WTC11 (cell line): ENCODE measurements around the gene TBC1D24. TPM values are rescaled to one million over a fixed set of nuclear protein-coding genes. Genes with fewer than 3 reads are reported as not detected.

Experiments used
- ATAC-seq: fragments of 200-7000 bp; cut with Tn5 transposase; 2 replicates; pipeline ENCODE4 v1.10.0; 2021; ENCODE audit warnings: mild to moderate bottlenecking, moderate library complexity
- CTCF ChIA-PET: fragments of 300-600 bp; sonication (Branson Sonifier 250); formaldehyde crosslinking; loops from one replicate; lab custom pipeline; 2021; ENCODE audit warnings: antibody characterized with exemption; lab: Charles Lee
- POLR2A ChIA-PET: fragments of 350-600 bp; sonication (Branson Sonifier 250); formaldehyde crosslinking; loops from one replicate; lab custom pipeline; 2021; ENCODE audit warnings: antibody characterized with exemption; lab: Charles Lee
- DNase-seq: peaks from one replicate; pipeline ENCODE4 v3.0.0; 2021; ENCODE audit warnings: low spot score
- H3K27ac Mint-ChIP-seq: 2 replicates; pipeline ENCODE4 v1.8.0; 2021; ENCODE audit warnings: mixed read lengths
- H3K27me3 Mint-ChIP-seq: 2 replicates; pipeline ENCODE4 v1.8.0; 2021; ENCODE audit warnings: low read depth, mild to moderate bottlenecking, moderate library complexity, mixed read lengths
- H3K36me3 Mint-ChIP-seq: 2 replicates; pipeline ENCODE4 v1.8.0; 2021; ENCODE audit warnings: mixed read lengths
- H3K4me1 Mint-ChIP-seq: 2 replicates; pipeline ENCODE4 v1.8.0; 2022; ENCODE audit warnings: mixed read lengths
- H3K4me3 Mint-ChIP-seq: 2 replicates; pipeline ENCODE4 v1.8.0; 2021; ENCODE audit warnings: mild to moderate bottlenecking, moderate library complexity, mixed read lengths
- H3K9me3 Mint-ChIP-seq: 2 replicates; pipeline ENCODE4 v1.8.0; 2021; ENCODE audit warnings: mixed read lengths
- E2F4 ChIP-seq: sonication (generic); formaldehyde crosslinking; IDR thresholded peaks from 2 replicates; pipeline ENCODE4 v1.8.1; 2022; ENCODE audit warnings: low read depth, mild to moderate bottlenecking, moderate library complexity, missing genetic modification reagents, borderline replicate concordance
- EMX1 ChIP-seq: fragments of 250-450 bp; sonication (Bioruptor Pico); IDR thresholded peaks from 2 replicates; pipeline ENCODE4 v1.8.0; 2021; ENCODE audit warnings: mild to moderate bottlenecking
- ETV6 ChIP-seq: sonication (generic); formaldehyde crosslinking; IDR thresholded peaks from 2 replicates; pipeline ENCODE4 v1.8.1; 2022; ENCODE audit warnings: mild to moderate bottlenecking, missing genetic modification reagents
- FOXJ3 ChIP-seq: sonication (generic); formaldehyde crosslinking; IDR thresholded peaks from 2 replicates; pipeline ENCODE4 v1.9.0; 2021; ENCODE audit warnings: missing genetic modification reagents, mild to moderate bottlenecking, borderline replicate concordance
- GTF2I ChIP-seq: fragments of 250-450 bp; sonication (Bioruptor Pico); conservative IDR thresholded peaks from 2 replicates; pipeline ENCODE4 v1.4.0; 2021; ENCODE audit warnings: mild to moderate bottlenecking
- MXD4 ChIP-seq: fragments of 250-450 bp; sonication (Bioruptor Pico); IDR thresholded peaks from 2 replicates; pipeline ENCODE4 v1.8.0; 2021; ENCODE audit warnings: mild to moderate bottlenecking, moderate library complexity, borderline replicate concordance
- MYBL2 ChIP-seq: sonication (generic); formaldehyde crosslinking; IDR thresholded peaks from 2 replicates; pipeline ENCODE4 v1.8.1; 2023; ENCODE audit warnings: mild to moderate bottlenecking, moderate library complexity, missing genetic modification reagents
- OVOL2 ChIP-seq: fragments of 250-450 bp; sonication (Bioruptor Pico); IDR thresholded peaks from 2 replicates; pipeline ENCODE4 v1.9.0; 2021; ENCODE audit warnings: mild to moderate bottlenecking, borderline replicate concordance
- RELA ChIP-seq: sonication (generic); formaldehyde crosslinking; IDR thresholded peaks from 2 replicates; pipeline ENCODE4 v1.8.1; 2022; ENCODE audit warnings: missing genetic modification reagents, mild to moderate bottlenecking, borderline replicate concordance
- RORB ChIP-seq: fragments of 250-450 bp; sonication (Bioruptor Pico); IDR thresholded peaks from 2 replicates; pipeline ENCODE4 v1.9.0; 2021; ENCODE audit warnings: mild to moderate bottlenecking
- SMAD3 ChIP-seq: sonication (generic); formaldehyde crosslinking; IDR thresholded peaks from 2 replicates; pipeline ENCODE4 v1.8.0; 2022; ENCODE audit warnings: missing genetic modification reagents, mild to moderate bottlenecking, borderline replicate concordance
- SMAD4 ChIP-seq: sonication (generic); formaldehyde crosslinking; IDR thresholded peaks from 2 replicates; pipeline ENCODE4 v1.8.0; 2022; ENCODE audit warnings: mild to moderate bottlenecking, missing genetic modification reagents
- SOX15 ChIP-seq: fragments of 250-450 bp; sonication (Bioruptor Pico); IDR thresholded peaks from 2 replicates; pipeline ENCODE4 v1.9.0; 2021; ENCODE audit warnings: mild to moderate bottlenecking
- TCF7 ChIP-seq: sonication (generic); formaldehyde crosslinking; IDR thresholded peaks from 2 replicates; pipeline ENCODE4 v1.8.0; 2022; ENCODE audit warnings: mild to moderate bottlenecking, low read depth, missing genetic modification reagents, moderate library complexity
- TEAD4 ChIP-seq: sonication (generic); formaldehyde crosslinking; IDR thresholded peaks from 2 replicates; pipeline ENCODE4 v1.8.0; 2022; ENCODE audit warnings: mild to moderate bottlenecking, missing genetic modification reagents
- ZNF317 ChIP-seq: sonication (generic); formaldehyde crosslinking; IDR thresholded peaks from 2 replicates; pipeline ENCODE4 v1.8.1; 2023; ENCODE audit warnings: low read depth, mild to moderate bottlenecking, moderate library complexity, missing genetic modification reagents, borderline replicate concordance
- ZNF425 ChIP-seq: fragments of 250-450 bp; sonication (Bioruptor Pico); conservative IDR thresholded peaks from 2 replicates; pipeline ENCODE4 v1.9.0; 2021; ENCODE audit warnings: mild to moderate bottlenecking
- ZNF532 ChIP-seq: fragments of 250-450 bp; sonication (Bioruptor Pico); IDR thresholded peaks from 2 replicates; pipeline ENCODE4 v1.9.0; 2021; ENCODE audit warnings: mild to moderate bottlenecking, borderline replicate concordance
- ZSCAN18 ChIP-seq: fragments of 250-450 bp; sonication (Bioruptor Pico); IDR thresholded peaks from 2 replicates; pipeline ENCODE4 v2.1.2; 2022; ENCODE audit warnings: mild to moderate bottlenecking, moderate library complexity
- total RNA-seq: library from RNA; stranded (reverse); gene quantifications from 3 replicates; pipeline ENCODE4 v1.2.3, GENCODE V29; 2021
- TF ChIP-seq, protein P1 (sequence below): sonication (generic); formaldehyde crosslinking; IDR thresholded peaks from 2 replicates; pipeline ENCODE4 v1.8.1; 2023; ENCODE audit warnings: mild to moderate bottlenecking, missing genetic modification reagents
- TF ChIP-seq, protein P2 (sequence below): sonication (generic); formaldehyde crosslinking; IDR thresholded peaks from 2 replicates; pipeline ENCODE4 v1.8.1; 2022; ENCODE audit warnings: mild to moderate bottlenecking, missing genetic modification reagents, moderate library complexity, borderline replicate concordance

Gene TBC1D24
- total RNA-seq, 1 experiment from 2014 or later: 21.0 TPM

DNA sequence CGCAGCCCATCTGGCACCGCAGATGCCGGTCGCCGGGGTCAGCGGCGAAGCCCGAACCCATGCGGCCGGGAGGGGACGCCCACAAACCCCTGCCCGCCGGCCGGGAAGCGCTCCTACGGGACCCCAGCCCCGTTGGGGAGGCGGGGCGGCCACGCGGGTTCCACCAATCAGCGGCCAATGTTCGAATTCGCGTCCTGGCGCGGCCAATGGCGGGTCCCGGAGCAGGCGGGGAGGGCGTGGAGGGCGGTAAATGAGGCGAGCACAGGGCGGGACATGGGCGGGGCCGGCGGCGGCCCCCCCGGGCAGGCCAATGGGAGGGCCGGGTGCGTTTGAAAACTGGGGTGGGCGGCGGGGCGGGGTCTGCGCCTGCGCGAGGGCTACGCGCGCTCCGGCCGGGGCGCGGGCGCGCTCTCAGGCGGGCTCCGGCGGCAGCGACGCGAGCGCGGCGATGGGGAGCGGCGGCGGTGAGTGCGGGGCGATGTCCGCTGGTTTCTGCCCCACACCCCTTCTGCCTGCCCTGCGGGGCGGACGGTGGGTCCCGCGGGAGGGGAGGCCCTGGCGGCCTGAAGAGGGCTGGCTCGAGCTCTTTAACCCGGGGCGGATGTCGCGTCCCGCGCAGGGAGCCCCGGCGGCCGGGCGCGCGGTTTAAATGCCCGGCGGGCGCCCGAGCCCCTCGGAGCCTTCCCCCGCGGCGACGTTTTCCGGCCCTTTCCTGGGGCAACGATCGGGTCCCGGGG is 45.7 kb upstream of the TBC1D24 start, which contains the start of gene CCNF (continued):
- TF ChIP-seq, protein P1, sequence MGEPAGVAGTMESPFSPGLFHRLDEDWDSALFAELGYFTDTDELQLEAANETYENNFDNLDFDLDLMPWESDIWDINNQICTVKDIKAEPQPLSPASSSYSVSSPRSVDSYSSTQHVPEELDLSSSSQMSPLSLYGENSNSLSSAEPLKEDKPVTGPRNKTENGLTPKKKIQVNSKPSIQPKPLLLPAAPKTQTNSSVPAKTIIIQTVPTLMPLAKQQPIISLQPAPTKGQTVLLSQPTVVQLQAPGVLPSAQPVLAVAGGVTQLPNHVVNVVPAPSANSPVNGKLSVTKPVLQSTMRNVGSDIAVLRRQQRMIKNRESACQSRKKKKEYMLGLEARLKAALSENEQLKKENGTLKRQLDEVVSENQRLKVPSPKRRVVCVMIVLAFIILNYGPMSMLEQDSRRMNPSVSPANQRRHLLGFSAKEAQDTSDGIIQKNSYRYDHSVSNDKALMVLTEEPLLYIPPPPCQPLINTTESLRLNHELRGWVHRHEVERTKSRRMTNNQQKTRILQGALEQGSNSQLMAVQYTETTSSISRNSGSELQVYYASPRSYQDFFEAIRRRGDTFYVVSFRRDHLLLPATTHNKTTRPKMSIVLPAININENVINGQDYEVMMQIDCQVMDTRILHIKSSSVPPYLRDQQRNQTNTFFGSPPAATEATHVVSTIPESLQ (CRISPR knock-in tag): no peak
- TF ChIP-seq MYBL2 (peak; percentile 99), ETV6 (CRISPR knock-in tag) (peak; percentile 88; the same call in 1 of the 2 replicates), ZNF425 (CRISPR knock-in tag) (no peak), TEAD4 (CRISPR knock-in tag) (0 out of 2 replicates have a peak, but pooled peaks have one; percentile 27), ZNF532 (CRISPR knock-in tag) (no peak), SMAD4 (CRISPR knock-in tag) (peak; percentile 90), ZNF317 (CRISPR knock-in tag) (0 out of 2 replicates have a peak, but pooled peaks have one; percentile 66)

GRCh38 chr16:2429771-2430663 is 44.9 kb upstream of the TBC1D24 start:
- no peak for ATAC-seq
- DNase-seq: no peak
- CTCF ChIA-PET: interaction anchor here (1.0 to 3.7 kb wide), 7 partner anchors 22 to 235 kb away, joined by 3 to 32 read pairs (median 5); partner anchors contain the start of genes ABCA3 and TEDC2
- Mint-ChIP-seq H3K27me3 (peaks cover 11% of the 10 kb centered on the region), H3K9me3 (no peaks in the 10 kb centered on the region), H3K36me3 (peaks cover 36% of the 10 kb centered on the region), H3K27ac (peak overlapping the region; percentile 40; the same call in 1 of the 2 replicates), H3K4me3 (peak overlapping the region; percentile 99), H3K4me1 (peaks cover 23% of the 10 kb centered on the region)
- POLR2A ChIA-PET: interaction anchor here (0.6 to 1.3 kb wide), 3 partner anchors 10 to 580 kb away, joined by 3 to 5 read pairs (median 3); partner anchors contain the start of gene TEDC2
- TF ChIP-seq GTF2I (CRISPR knock-in tag) (no peak), SMAD3 (CRISPR knock-in tag) (no peak), FOXJ3 (CRISPR knock-in tag) (no peak), OVOL2 (CRISPR knock-in tag) (no peak), ZSCAN18 (CRISPR knock-in tag) (no peak), RORB (CRISPR knock-in tag) (no peak), E2F4 (no peak), SOX15 (CRISPR knock-in tag) (no peak), MXD4 (no peak), RELA (no peak), TCF7 (no peak), EMX1 (CRISPR knock-in tag) (no peak)
- TF ChIP-seq, protein P2, sequence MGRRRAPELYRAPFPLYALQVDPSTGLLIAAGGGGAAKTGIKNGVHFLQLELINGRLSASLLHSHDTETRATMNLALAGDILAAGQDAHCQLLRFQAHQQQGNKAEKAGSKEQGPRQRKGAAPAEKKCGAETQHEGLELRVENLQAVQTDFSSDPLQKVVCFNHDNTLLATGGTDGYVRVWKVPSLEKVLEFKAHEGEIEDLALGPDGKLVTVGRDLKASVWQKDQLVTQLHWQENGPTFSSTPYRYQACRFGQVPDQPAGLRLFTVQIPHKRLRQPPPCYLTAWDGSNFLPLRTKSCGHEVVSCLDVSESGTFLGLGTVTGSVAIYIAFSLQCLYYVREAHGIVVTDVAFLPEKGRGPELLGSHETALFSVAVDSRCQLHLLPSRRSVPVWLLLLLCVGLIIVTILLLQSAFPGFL: no peak
